H9 (cell line): Measurements from ENCODE around the gene SLC2A4. TPM values are rescaled to one million over a fixed set of nuclear protein-coding genes. Genes with fewer than 3 reads are reported as not detected.
A peak's percentile ranks its signal among the peaks of the same experiment; 100 is the strongest.

Experiments used
- DNase-seq: peaks from one replicate; pipeline ENCODE4 v3.0.0-alpha.2; 2017
- H2AFZ ChIP-seq: one replicate; pipeline ENCODE4 v1.6.1; 2013; ENCODE audit warnings: mild to moderate bottlenecking, low read length, control low read depth, moderate library complexity
- H2AK5ac ChIP-seq: 2 replicates; pipeline ENCODE4 v1.6.1; 2013; ENCODE audit warnings: low read length, control low read depth, mixed read lengths; ENCODE audit not compliant: insufficient read length
- H2BK120ac ChIP-seq: one replicate; pipeline ENCODE4 v1.6.1; 2013; ENCODE audit warnings: low read depth, mild to moderate bottlenecking, low read length, control low read depth, inconsistent platforms; ENCODE audit not compliant: poor library complexity, severe bottlenecking
- H2BK12ac ChIP-seq: 2 replicates; pipeline ENCODE4 v1.6.1; 2013; ENCODE audit warnings: low read length, control low read depth, mixed read lengths, low read depth; ENCODE audit not compliant: insufficient read length
- H2BK15ac ChIP-seq: 2 replicates; pipeline ENCODE4 v1.6.1; 2013; ENCODE audit warnings: low read depth, low read length, control low read depth
- H2BK20ac ChIP-seq: one replicate; pipeline ENCODE4 v1.6.1; 2013; ENCODE audit warnings: low read depth, mild to moderate bottlenecking, low read length, control low read depth, inconsistent platforms; ENCODE audit not compliant: poor library complexity, severe bottlenecking
- H2BK5ac ChIP-seq: 2 replicates; pipeline ENCODE4 v1.6.1; 2013; ENCODE audit warnings: low read length, control low read depth, mixed read lengths; ENCODE audit not compliant: insufficient read length
- H3K14ac ChIP-seq: 2 replicates; pipeline ENCODE4 v1.6.1; 2013; ENCODE audit warnings: low read length, control low read depth; ENCODE audit not compliant: insufficient read depth
- H3K18ac ChIP-seq: 2 replicates; pipeline ENCODE4 v1.6.1; 2013; ENCODE audit warnings: low read depth, mild to moderate bottlenecking, mixed read lengths, low read length, control low read depth; ENCODE audit not compliant: insufficient read length
- H3K23ac ChIP-seq: 2 replicates; pipeline ENCODE4 v1.6.1; 2013; ENCODE audit warnings: low read length, control low read depth, mixed read lengths, low read depth; ENCODE audit not compliant: insufficient read length
- H3K23me2 ChIP-seq: 2 replicates; pipeline ENCODE4 v1.6.1; 2013; ENCODE audit warnings: low read depth, mild to moderate bottlenecking, mixed read lengths, low read length, control low read depth; ENCODE audit not compliant: insufficient read length, poor library complexity, severe bottlenecking
- H3K27ac ChIP-seq: 2 replicates; pipeline ENCODE4 v1.5.1; 2013; ENCODE audit warnings: low read length, control low read depth, mixed read lengths, low read depth; ENCODE audit not compliant: insufficient read length
- H3K27me3 ChIP-seq: 2 replicates; pipeline ENCODE4 v1.6.1; 2013; ENCODE audit warnings: low read length, control low read depth, inconsistent platforms; ENCODE audit not compliant: insufficient read depth
- H3K4ac ChIP-seq: 2 replicates; pipeline ENCODE4 v1.6.1; 2013; ENCODE audit warnings: low read depth, mild to moderate bottlenecking, control low read depth, inconsistent platforms, low read length, moderate library complexity
- H3K4me1 ChIP-seq: 2 replicates; pipeline ENCODE4 v1.6.1; 2013; ENCODE audit warnings: low read length, control low read depth, inconsistent platforms; ENCODE audit not compliant: insufficient read depth
- H3K4me2 ChIP-seq: 2 replicates; pipeline ENCODE4 v1.6.1; 2013; ENCODE audit warnings: low read length, control low read depth, mixed read lengths; ENCODE audit not compliant: insufficient read length, insufficient read depth
- H3K56ac ChIP-seq: 2 replicates; pipeline ENCODE4 v1.6.1; 2013; ENCODE audit warnings: low read depth, mild to moderate bottlenecking, mixed read lengths, low read length, control low read depth; ENCODE audit not compliant: insufficient read length
- H3K79me1 ChIP-seq: 2 replicates; pipeline ENCODE4 v1.6.1; 2013; ENCODE audit warnings: low read depth, mild to moderate bottlenecking, moderate library complexity, low read length, control low read depth, inconsistent platforms; ENCODE audit not compliant: insufficient read depth, poor library complexity, severe bottlenecking
- H3K79me2 ChIP-seq: 2 replicates; pipeline ENCODE4 v1.6.1; 2013; ENCODE audit warnings: low read length, control low read depth, inconsistent platforms; ENCODE audit not compliant: insufficient read depth
- H3K9ac ChIP-seq: 2 replicates; pipeline ENCODE4 v1.6.1; 2013; ENCODE audit warnings: low read length, control low read depth, mixed read lengths; ENCODE audit not compliant: insufficient read length; ENCODE audit errors: extremely low read depth
- H3K9me3 ChIP-seq: one replicate; pipeline ENCODE4 v1.6.1; 2013; ENCODE audit warnings: low read depth, low read length, inconsistent platforms; ENCODE audit not compliant: control insufficient read depth
- H3T11ph ChIP-seq: one replicate; pipeline ENCODE4 v1.6.1; 2013; ENCODE audit warnings: mild to moderate bottlenecking, low read length, control low read depth, inconsistent platforms
- H4K20me1 ChIP-seq: one replicate; pipeline ENCODE4 v1.6.1; 2013; ENCODE audit not compliant: control insufficient read depth, insufficient read length, insufficient read depth
- H4K5ac ChIP-seq: 2 replicates; pipeline ENCODE4 v1.6.1; 2013; ENCODE audit warnings: low read depth, mild to moderate bottlenecking, mixed read lengths, low read length, control low read depth; ENCODE audit not compliant: insufficient read length
- H4K8ac ChIP-seq: replicated peaks from 2 replicates; pipeline ENCODE4 v1.6.1; 2013; ENCODE audit warnings: low read length, control low read depth, mixed read lengths, low read depth; ENCODE audit not compliant: insufficient read length
- H4K91ac ChIP-seq: 2 replicates; pipeline ENCODE4 v1.6.1; 2013; ENCODE audit warnings: low read depth, mild to moderate bottlenecking, moderate library complexity, mixed read lengths, low read length, control low read depth; ENCODE audit not compliant: insufficient read length
- H3K27ac Mint-ChIP-seq, 3 experiments: 2 replicates in 2 of 3; 3 replicates in 1 of 3; pipeline ENCODE4 v1.8.0; 2020 to 2021; ENCODE audit warnings: mixed read lengths in 3 of 3, mild to moderate bottlenecking in 1 of 3, moderate library complexity in 1 of 3
- H3K27me3 Mint-ChIP-seq: 2 replicates; pipeline ENCODE4 v1.8.0; 2021; ENCODE audit warnings: low read depth, mild to moderate bottlenecking, moderate library complexity, mixed read lengths
- H3K36me3 Mint-ChIP-seq, 3 experiments: 2 replicates in 2 of 3; 3 replicates in 1 of 3; pipeline ENCODE4 v1.8.0; 2020 to 2021; ENCODE audit warnings: low read depth in 3 of 3, mixed read lengths in 3 of 3; ENCODE audit not compliant: insufficient read depth in 1 of 3
- H3K4me1 Mint-ChIP-seq, 2 experiments: 2 replicates each; pipeline ENCODE4 v1.8.0; 2020; ENCODE audit warnings: mixed read lengths in 2 of 2
- H3K4me3 Mint-ChIP-seq, 2 experiments: 2 replicates in 1 of 2; 3 replicates in 1 of 2; pipeline ENCODE4 v1.8.0; 2020 to 2021; ENCODE audit warnings: mild to moderate bottlenecking in 2 of 2, mixed read lengths in 2 of 2, moderate library complexity in 1 of 2
- H3K9me3 Mint-ChIP-seq, 2 experiments: 2 replicates in 1 of 2; 3 replicates in 1 of 2; pipeline ENCODE4 v1.8.0; 2020; ENCODE audit warnings: mild to moderate bottlenecking in 2 of 2, mixed read lengths in 2 of 2, moderate library complexity in 1 of 2
- CTCF ChIP-seq: fragments of 200-600 bp; sonication (generic); conservative IDR thresholded peaks from 3 replicates; pipeline ENCODE4 v1.8.0; 2021; ENCODE audit warnings: antibody characterized with exemption, mild to moderate bottlenecking
- WGBS: extraction: QIAGEN DNeasy Blood & Tissue Kit; methylation state at CpG from one replicate; pipeline ENCODE4 v1.1.7; 2013; ENCODE audit warnings: missing lambda C conversion rate, low lambda C conversion rate, mixed read lengths; ENCODE audit not compliant: insufficient read length; ENCODE audit errors: extremely low coverage; 5-methylcytosine and 5-hydroxymethylcytosine counted together
- total RNA-seq: library from RNA; stranded (reverse); gene quantifications from 2 replicates; pipeline ENCODE4 v1.2.1, GENCODE V29; 2021

The SLC2A4 gene
- total RNA-seq, 1 experiment from 2014 or later: 4.4 TPM

- Histone ChIP-seq H3K23ac (no peak overlapping the region), H3K4ac (no peak overlapping the region), H4K8ac (no peak overlapping the region), H3K27ac (no peak overlapping the region), H2BK5ac (no peak overlapping the region), H3T11ph (no peak overlapping the region), H3K56ac (no peak overlapping the region), H3K18ac (peak overlapping the region; percentile 86), H4K5ac (no peak overlapping the region), H3K4me2 (peak overlapping the region; percentile 54), H3K9me3 (no peaks in the 10 kb centered on the region), H3K14ac (peak overlapping the region; percentile 82), H4K20me1 (no peaks in the 10 kb centered on the region), H2BK12ac (no peak overlapping the region), H3K27me3 (no peaks in the 10 kb centered on the region), H3K9ac (no peak overlapping the region), H2AFZ (no peak overlapping the region), H2BK120ac (no peak overlapping the region), H3K79me1 (no peaks in the 10 kb centered on the region), H2AK5ac (no peak overlapping the region), H3K23me2 (peaks cover 14% of the 10 kb centered on the region), H4K91ac (no peak overlapping the region), H2BK15ac (no peak overlapping the region), H3K79me2 (peaks cover 2% of the 10 kb centered on the region; the same call in 1 of the 2 replicates), H3K4me1 (no peaks in the 10 kb centered on the region), H2BK20ac (no peak overlapping the region)
- no peaks in the 10 kb centered on the region; the same call in 1 of the 2 replicates for H3K27me3 Mint-ChIP-seq
- WGBS: no CpG with 5 or more reads among the region's 13 CpGs
- peak overlapping the region in 2 of 3 experiments; percentile 40 to 81; a peak in 2 of 7 replicates for H3K27ac Mint-ChIP-seq
- DNase-seq: no peak
- no peaks in the 10 kb centered on the region for H3K9me3 Mint-ChIP-seq
- peaks cover 22 to 28% of the 10 kb centered on the region in 2 experiments for H3K4me1 Mint-ChIP-seq
- peak overlapping the region; percentile 88 to 97 for H3K4me3 Mint-ChIP-seq
- H3K36me3 Mint-ChIP-seq: peaks cover 1 to 13% (median 10%) of the 10 kb centered on the region in 3 experiments; a peak in 5 of 7 replicates
- no peak for TF ChIP-seq CTCF
Observed at GRCh38 chr17:7330638-7331015, 49.1 kb downstream of the SLC2A4 start.
